Fibroblast of mammary gland (primary cell): Measurements from ENCODE around the gene KCNF1.

ENCODE experiments used
- DNase-seq: peaks from one replicate; pipeline ENCODE4 v3.0.0-alpha.2; 2010; ENCODE audit warnings: low read depth
- H3K4me3 ChIP-seq: 2 replicates; pipeline ENCODE4 v1.5.1; 2011; ENCODE audit warnings: low read depth, mild to moderate bottlenecking, low read length, moderate library complexity; ENCODE audit not compliant: control insufficient read depth
- CTCF ChIP-seq: conservative IDR thresholded peaks from 2 replicates; pipeline ENCODE4 v1.5.1; 2011; ENCODE audit warnings: low read depth, low read length, inconsistent platforms; ENCODE audit not compliant: control insufficient read depth, insufficient read depth

The KCNF1 gene

DNA sequence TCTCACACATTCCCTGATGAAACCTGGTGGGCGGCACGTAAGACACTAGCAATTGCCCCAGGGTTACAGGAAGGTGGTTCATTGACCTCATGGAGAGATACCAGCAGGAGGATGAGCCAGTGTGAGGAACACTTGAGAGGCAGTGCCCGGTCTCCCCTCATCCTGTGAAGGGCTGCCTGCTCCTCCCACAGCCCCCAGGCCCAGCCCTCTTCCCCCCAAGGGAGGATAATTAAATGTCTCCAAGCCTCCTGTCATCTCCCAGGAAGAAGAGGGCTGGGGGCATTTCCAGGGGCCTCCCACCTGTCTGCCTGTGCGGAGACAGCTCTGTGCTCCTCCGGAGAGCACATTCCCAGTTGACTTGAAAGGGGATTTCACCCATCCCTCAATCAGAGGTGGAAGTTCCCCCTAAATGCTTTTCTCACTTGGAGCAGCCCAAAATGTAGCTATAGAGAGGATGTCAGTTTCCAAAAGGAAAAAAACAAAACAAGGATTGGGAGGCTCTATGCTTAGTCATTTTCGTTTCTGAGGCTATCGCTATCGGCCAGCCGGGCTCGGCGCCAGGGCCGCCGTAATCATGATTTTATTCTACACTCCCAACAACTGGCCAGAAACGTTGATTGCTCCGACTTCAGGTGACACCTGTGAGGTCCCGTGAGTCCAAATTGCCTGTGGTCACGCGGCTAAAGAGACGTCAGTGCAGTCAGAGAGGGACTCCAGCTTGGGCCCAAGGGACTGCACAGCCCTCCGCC, 7.1 kb downstream of the KCNF1 start:
- TF ChIP-seq CTCF: no peak
- DNase-seq: peak; percentile 42
- H3K4me3 ChIP-seq: no peak overlapping the region

DNA sequence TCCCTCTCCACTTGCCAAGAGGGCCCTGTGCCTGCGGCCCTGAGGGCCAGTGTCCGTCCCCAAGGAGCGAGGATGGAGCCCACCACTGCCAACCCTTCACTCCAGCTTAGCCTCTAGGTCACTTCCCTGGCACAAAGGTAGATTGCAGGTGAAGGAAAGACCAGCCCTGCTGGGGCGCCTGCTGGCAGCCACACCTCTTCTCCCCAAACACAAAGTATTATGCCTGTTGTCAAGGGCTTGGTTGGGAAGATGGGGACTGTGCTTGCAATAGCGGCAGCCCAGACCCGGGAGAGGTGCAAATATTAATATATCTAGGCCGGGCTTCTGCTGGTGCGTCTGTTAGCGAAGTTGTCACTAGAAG, 7.7 kb downstream of the KCNF1 start:
- H3K4me3 ChIP-seq: no peak overlapping the region
- DNase-seq: no peak
- no peak for TF ChIP-seq CTCF

DNA sequence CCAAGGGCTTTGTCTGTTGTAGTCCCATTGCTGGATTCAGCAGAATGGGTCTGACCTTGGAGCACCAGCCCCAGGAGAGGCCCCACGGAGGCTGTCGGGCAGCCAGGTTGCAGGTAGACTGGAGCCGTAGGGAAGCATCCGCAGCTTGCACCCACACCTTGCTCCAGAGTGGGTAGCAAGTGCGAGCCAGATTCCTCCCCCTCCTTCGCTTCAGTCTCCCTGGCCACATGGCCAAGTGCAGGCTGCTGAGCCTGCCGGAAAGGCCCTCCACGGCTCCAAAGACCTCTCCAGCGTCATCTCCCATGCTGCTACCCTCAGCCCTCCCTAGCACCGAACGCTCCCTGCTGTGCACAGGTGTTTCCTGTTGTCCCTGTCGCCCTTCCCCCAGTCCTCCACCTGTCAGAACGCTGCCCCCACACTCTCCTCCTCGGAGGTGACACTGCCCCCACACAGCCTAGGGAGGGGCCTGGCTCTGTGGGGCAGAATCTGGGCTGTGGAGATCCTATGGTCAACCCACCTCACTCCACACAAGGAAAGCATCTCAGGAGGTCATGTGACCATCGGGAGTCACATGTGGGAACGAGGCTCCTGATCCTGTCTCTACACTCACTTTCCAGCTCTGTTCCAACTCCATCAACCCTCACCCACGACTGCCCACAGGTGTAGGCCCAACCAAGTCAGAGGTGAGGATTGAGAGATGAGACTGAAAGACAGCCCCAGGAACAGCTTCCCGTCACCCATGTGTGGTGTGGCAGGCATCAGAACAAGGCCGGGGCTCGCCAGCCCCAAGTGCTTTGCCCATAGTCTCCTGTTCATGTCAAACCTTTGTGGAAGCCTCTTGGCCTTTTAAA, 8.3 kb downstream of the KCNF1 start:
- no peak for TF ChIP-seq CTCF
- no peak overlapping the region for H3K4me3 ChIP-seq
- no peak for DNase-seq

DNA sequence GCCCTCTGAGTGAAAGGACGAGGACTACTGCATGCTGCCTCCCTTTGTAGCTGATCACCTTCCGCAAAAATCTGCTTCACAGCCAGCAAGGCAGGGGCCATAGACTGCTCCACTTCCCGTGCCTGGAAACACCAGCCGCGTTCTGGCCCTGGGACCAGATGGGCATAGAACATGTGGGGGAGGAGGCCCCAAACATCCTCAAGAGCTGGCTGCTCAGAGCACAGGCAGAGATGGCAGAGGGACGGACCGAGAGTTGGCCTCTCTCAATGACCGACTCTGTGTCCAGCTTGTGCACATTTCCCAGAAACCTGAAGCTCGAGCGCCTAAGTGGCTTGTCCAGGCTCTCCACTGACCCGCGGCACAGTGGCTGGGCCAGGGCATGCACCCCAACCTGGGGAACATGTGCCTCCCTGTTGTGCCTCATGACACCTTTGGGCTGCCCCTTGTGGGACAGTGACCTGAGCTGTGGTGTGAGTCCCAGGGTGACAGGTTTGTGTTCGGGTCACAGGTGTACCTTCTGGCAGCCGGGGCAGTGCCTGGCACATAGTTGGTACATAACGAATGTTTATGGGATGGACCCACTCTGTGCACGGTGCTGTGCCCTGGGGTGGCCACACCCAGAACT, 9.1 kb downstream of the KCNF1 start:
- TF ChIP-seq CTCF: no peak
- no peak for DNase-seq

GRCh38 chr2:10921525-10921924, 9.8 kb downstream of the KCNF1 start:
- DNase-seq: no peak
- TF ChIP-seq CTCF: no peak
- no peak overlapping the region for H3K4me3 ChIP-seq

More for the DNA sequence above, 9.1 kb downstream of the KCNF1 start:
- H3K4me3 ChIP-seq: no peak overlapping the region

DNA sequence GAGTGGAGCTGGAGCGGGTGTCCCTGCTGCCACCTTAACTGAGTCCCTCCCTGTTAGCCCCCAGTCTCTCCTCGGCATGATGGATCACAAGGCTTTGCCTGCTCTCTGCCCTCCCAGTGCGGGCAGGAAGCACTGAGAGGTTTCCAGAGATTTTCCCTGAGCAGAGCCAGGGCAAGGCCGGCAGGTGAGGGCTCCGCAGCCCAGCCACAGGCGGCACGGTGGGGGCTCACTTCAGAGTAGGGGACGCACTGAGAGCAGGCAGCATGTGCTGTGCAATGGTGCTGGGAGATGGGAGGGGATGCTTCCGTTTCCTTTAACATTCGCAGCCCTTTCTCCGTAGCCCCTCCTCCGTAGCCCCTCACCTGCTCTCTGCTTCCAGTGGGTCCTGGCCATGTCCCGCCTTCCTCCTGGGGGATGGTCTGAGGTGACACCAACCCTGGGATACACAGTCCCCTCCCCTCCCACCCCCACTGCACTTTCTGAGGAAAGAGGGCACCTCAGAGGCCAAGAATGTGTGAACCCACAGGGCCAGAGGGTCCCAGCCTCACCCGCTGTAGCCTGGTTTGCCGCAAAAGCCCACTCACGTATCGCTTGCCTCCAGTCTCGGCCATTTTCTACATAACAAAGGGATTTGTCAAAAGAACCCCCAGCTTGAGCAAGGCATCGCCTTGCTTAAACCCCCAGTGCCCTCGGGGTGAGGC, 10.7 kb downstream of the KCNF1 start:
- H3K4me3 ChIP-seq: no peak overlapping the region
- no peak for DNase-seq
- no peak for TF ChIP-seq CTCF
